ENCODE data around the gene CD2BP2.
A peak's percentile ranks its signal among the peaks of the same experiment; 100 is the strongest.

Gene CD2BP2

DNA sequence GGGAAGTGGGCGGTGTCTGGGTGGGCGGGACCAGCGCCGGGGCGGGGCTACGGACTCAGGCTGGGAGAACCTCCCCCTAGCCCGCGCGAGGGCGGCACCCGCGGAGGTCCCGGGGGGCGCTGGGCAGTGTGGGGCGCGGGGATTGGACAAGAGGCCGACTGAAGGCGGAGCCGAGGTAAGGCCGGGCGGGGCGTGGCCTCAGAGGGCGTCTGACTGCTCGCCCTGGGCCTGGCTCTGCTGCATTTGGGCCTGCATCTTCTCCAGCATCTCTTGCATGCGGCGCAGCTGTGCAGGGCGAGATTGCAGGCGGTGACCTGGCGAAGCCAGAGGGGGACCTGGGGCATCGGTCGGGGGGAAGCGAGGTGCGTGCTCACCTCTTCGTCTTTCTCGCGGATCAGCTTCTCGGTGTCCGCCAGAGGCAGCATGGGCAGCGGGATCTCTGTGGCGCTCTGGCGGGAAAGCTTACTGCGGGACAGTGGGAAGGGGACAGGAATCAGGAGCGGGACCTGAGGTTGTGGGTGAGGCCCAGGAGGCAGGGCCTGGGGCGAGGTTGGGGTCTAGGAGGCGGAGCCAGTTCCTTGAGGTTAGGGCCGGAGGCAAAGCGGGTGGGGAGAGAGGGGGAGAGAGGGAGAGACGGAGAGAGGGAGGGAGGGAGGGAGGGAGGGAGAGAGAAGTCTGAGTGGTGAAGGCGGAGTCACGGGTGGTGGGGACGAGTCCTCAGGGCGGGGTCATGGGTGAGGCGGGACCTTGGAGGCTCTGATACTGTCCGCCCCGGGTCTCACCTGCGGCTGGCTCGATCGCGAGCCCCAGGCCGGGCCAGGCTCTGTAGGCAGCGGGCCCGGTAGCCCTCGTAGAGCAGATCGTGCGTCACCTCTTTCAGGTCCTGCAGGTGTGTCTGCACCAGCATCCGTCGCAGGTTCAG is 23.4 kb upstream of the CD2BP2 start:
- TF ChIP-seq, protein P1, sequence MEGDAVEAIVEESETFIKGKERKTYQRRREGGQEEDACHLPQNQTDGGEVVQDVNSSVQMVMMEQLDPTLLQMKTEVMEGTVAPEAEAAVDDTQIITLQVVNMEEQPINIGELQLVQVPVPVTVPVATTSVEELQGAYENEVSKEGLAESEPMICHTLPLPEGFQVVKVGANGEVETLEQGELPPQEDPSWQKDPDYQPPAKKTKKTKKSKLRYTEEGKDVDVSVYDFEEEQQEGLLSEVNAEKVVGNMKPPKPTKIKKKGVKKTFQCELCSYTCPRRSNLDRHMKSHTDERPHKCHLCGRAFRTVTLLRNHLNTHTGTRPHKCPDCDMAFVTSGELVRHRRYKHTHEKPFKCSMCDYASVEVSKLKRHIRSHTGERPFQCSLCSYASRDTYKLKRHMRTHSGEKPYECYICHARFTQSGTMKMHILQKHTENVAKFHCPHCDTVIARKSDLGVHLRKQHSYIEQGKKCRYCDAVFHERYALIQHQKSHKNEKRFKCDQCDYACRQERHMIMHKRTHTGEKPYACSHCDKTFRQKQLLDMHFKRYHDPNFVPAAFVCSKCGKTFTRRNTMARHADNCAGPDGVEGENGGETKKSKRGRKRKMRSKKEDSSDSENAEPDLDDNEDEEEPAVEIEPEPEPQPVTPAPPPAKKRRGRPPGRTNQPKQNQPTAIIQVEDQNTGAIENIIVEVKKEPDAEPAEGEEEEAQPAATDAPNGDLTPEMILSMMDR (conservative IDR thresholded peaks at IDR 0.05; ENCODE audit: control insufficient read depth, insufficient read depth, low read depth, low read length) = peak; percentile 14
- DNase-seq (ENCODE audit: low read depth) = peak; percentile 95
- peak overlapping the region; percentile 77 for H3K4me3 ChIP-seq (ENCODE audit: control insufficient read depth, low read depth, low read length)

DNA sequence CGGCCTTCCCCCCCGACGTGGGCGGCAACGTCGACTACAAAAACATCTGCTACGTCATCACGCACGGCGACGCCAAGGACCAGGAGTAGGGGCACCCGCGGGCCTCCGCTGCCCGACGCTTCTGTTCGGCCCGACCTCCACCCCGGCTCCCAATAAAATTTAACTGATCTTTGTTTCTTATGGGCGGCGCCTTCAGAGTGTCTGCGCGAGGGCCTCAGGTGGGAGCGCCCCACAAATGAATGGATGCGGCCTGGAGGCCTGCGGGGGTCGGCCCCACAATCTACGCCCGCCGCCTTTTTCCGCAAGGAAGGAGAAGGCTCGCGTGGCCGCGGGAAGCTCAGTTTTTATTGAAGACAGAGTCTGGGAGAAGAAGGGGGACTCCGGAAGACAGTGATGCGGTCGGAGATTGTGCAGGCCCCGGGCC is 22.7 kb upstream of the CD2BP2 start:
- TF ChIP-seq, protein P1 (conservative IDR thresholded peaks at IDR 0.05; ENCODE audit: control insufficient read depth, insufficient read depth, low read depth, low read length) = no peak
- H3K4me3 ChIP-seq (ENCODE audit: control insufficient read depth, low read depth, low read length) = peak overlapping the region; percentile 58
- peak; percentile 89 for DNase-seq (ENCODE audit: low read depth)

DNA sequence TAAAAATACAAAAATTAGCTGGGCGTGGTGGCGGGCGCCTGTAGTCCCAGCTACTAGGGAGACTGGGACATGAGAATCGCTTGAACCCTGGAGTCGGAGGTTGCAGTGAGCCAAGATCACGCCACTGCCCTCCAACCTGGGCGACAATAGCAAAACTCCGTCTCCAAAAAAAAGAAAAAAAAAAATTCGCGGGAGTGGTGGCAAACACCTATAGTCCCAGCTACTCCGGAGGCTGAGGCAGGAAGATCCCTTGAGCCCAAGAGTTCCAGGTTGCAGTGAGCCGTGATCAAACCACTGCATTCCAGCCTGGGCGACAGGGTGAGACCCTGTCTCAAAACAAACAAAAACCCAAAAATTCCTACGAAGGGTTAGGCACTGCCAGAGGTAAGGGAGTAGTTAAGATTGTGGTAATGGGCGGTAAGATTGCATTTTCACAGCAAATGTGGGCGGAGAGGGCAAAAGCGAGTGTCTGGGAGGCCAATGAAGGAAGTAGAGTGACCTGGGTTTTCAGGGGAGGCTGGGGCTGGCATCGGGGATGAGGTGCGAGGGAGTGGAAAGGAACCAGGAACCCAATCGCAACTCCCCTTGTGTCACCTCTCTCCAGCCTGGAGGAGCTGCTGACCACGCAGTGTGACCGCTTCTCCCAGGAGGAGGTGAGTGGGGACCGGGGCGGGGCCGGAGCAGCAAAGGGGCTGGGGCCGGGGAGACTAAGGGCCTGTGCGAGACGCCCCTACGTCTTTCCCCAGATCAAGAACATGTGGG is 22.1 kb upstream of the CD2BP2 start:
- DNase-seq (ENCODE audit: low read depth) = no peak
- TF ChIP-seq, protein P1 (conservative IDR thresholded peaks at IDR 0.05; ENCODE audit: control insufficient read depth, insufficient read depth, low read depth, low read length) = no peak

DNA sequence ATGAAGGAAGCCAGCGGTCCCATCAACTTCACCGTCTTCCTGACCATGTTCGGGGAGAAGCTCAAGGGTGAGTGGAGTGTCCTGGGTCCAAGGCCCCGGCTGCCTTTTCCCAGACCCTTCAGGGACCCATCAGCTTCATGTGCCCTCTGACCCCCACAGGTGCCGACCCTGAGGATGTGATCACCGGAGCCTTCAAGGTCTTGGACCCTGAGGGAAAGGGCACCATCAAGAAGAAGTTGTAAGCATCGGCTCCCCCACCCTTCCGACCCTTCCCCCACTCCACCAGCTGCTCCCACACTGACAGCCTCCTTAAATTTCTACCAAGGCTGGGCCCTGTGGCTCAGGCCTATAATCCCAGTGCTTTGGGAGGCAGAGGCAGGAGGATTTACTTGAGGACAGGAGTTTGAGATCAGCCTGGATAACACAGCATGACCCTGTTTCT is 21.4 kb upstream of the CD2BP2 start:
- DNase-seq (ENCODE audit: low read depth) = no peak
- TF ChIP-seq, protein P1 (conservative IDR thresholded peaks at IDR 0.05; ENCODE audit: control insufficient read depth, insufficient read depth, low read depth, low read length) = no peak
- H3K4me3 ChIP-seq (ENCODE audit: control insufficient read depth, low read depth, low read length) = no peak overlapping the region

More for the DNA sequence above, 22.1 kb upstream of the CD2BP2 start:
- peak overlapping the region; percentile 58 for H3K4me3 ChIP-seq (ENCODE audit: control insufficient read depth, low read depth, low read length)

DNA sequence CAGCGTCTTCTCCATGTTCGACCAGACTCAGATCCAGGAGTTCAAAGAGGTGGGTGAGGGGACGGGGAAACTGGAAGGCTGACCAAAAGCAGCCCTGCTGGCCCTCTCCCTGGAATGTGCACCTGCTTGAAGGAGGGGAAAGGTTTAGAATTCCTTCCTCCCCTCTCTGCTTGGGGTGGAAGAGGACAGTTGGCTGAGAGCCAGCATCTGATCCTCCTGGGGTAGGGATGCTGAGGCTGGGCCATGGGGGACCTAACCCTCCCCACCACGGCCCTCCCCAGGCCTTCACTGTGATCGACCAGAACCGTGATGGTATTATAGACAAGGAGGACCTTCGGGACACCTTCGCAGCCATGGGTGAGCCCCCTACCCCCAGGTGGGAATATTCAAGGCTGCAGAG is 20.8 kb upstream of the CD2BP2 start:
- no peak for DNase-seq (ENCODE audit: low read depth)
- no peak overlapping the region for H3K4me3 ChIP-seq (ENCODE audit: control insufficient read depth, low read depth, low read length)
- TF ChIP-seq, protein P1 (conservative IDR thresholded peaks at IDR 0.05; ENCODE audit: control insufficient read depth, insufficient read depth, low read depth, low read length) = no peak

DNA sequence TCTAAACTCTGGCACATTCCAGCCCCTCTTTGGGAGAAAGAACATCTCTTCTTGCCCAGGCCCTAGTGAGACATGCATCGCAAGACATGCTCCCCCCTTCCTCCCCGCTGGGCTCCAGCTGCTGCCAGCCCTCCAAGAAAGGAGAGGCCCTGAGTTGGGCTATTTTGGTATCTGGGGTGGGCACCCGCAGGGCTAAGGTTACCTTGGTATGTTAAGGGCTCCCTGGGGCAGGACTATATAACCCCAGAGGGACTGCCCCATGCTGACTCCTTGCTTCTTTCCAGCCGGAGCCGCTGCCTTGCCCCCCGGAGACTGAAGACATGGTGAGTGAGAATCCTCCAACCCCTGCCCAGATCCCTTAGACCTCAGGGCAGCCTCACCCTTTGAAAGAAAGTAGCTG is 19.4 kb upstream of the CD2BP2 start, which contains the start of gene MYL11:
Gene MYL11, plus strand, starts transcription at position 265 of the 400 bp plus-strand sequence. Its CDS starts 56 bp downstream, at position 321.
- TF ChIP-seq, protein P1 (conservative IDR thresholded peaks at IDR 0.05; ENCODE audit: control insufficient read depth, insufficient read depth, low read depth, low read length) = no peak
- no peak within 1 kb of the TSS for H3K4me3 ChIP-seq (ENCODE audit: control insufficient read depth, low read depth, low read length)
- DNase-seq (ENCODE audit: low read depth) = no peak
